K562 (cell line): ENCODE results near the gene MEF2D. TPM values are rescaled to one million over a fixed set of nuclear protein-coding genes. Genes with fewer than 3 reads are reported as not detected.
A peak's percentile ranks its signal among the peaks of the same experiment; 100 is the strongest.

Experiments
- ARID3A ChIP-seq: IDR thresholded peaks from 2 replicates; pipeline ENCODE4 v1.6.1; 2012; ENCODE audit warnings: low read depth, low read length, improper control_type of control experiment, borderline replicate concordance
- BCOR ChIP-seq: fragments of 450-650 bp; IDR thresholded peaks from 2 replicates; pipeline ENCODE4 v1.6.1; 2016
- CCNT2 ChIP-seq: IDR thresholded peaks from 2 replicates; pipeline ENCODE4 v1.6.1; 2011; ENCODE audit warnings: borderline replicate concordance, low read depth, mild to moderate bottlenecking, moderate library complexity, mixed read lengths, low read length; ENCODE audit not compliant: insufficient read length; ENCODE audit errors: extremely low read depth
- DDX20 ChIP-seq: fragments of 450-650 bp; IDR thresholded peaks from 2 replicates; pipeline ENCODE4 v1.6.1; 2016; ENCODE audit warnings: missing genetic modification characterization, low read depth, mild to moderate bottlenecking, missing compliant biosample characterization, moderate library complexity
- KAT2B ChIP-seq: IDR thresholded peaks from one replicate; pipeline ENCODE4 v1.6.1; 2012; ENCODE audit warnings: low read depth, mild to moderate bottlenecking, control low read depth, inconsistent platforms, low read length, moderate library complexity
- KDM2B ChIP-seq: fragments of 250-450 bp; sonication (Bioruptor Pico); IDR thresholded peaks from 2 replicates; pipeline ENCODE4 v1.8.0; 2021; ENCODE audit warnings: mild to moderate bottlenecking, moderate library complexity
- MED1 ChIP-seq: sonication (generic); formaldehyde crosslinking; IDR thresholded peaks from 2 replicates; pipeline ENCODE4 v1.8.1; 2023; ENCODE audit warnings: missing genetic modification reagents, borderline replicate concordance
- MNT ChIP-seq, 2 experiments: fragments of 450-650 bp; conservative IDR thresholded peaks; 2 replicates each; pipeline ENCODE4 v1.6.1; 2017; ENCODE audit warnings: mild to moderate bottlenecking in 2 of 2, moderate library complexity in 2 of 2
- NRF1 ChIP-seq, 2 experiments: fragments of 450-650 bp; IDR thresholded peaks in 1 of 2; conservative IDR thresholded peaks in 1 of 2; 2 replicates each; pipeline ENCODE4 v1.6.1; 2014; ENCODE audit warnings: mild to moderate bottlenecking in 2 of 2
- PHF8 ChIP-seq: fragments of 200-600 bp; sonication (generic); IDR thresholded peaks from 2 replicates; pipeline ENCODE4 v1.6.1; 2012; ENCODE audit warnings: mixed run types, mild to moderate bottlenecking, inconsistent platforms, low read length, moderate library complexity, borderline replicate concordance
- RCOR1 ChIP-seq, 2 experiments: IDR thresholded peaks; 2 replicates each; pipeline ENCODE4 v1.6.1; 2012; ENCODE audit warnings: low read depth in 2 of 2, low read length in 2 of 2, borderline replicate concordance in 1 of 2, improper control_type of control experiment in 1 of 2
- STAT5B ChIP-seq: fragments of 250-450 bp; sonication (Bioruptor Pico); IDR thresholded peaks from 2 replicates; pipeline ENCODE4 v1.8.0; 2021; ENCODE audit warnings: mild to moderate bottlenecking, inconsistent platforms
- TCF7L2 ChIP-seq: fragments of 150-350 bp; IDR thresholded peaks from 2 replicates; pipeline ENCODE4 v1.6.1; 2016; ENCODE audit warnings: low read depth, mild to moderate bottlenecking, low read length, moderate library complexity
- THRB ChIP-seq: fragments of 450-650 bp; formaldehyde crosslinking; conservative IDR thresholded peaks from 2 replicates; pipeline ENCODE4 v1.4.0; 2022; ENCODE audit warnings: mild to moderate bottlenecking, missing genetic modification characterization
- XRCC5 ChIP-seq: fragments of 200-400 bp; formaldehyde crosslinking; IDR thresholded peaks from 2 replicates; pipeline ENCODE4 v1.6.1; 2017; ENCODE audit warnings: low read depth, mild to moderate bottlenecking, low read length
- YY1 ChIP-seq, 3 experiments: IDR thresholded peaks; 2 replicates each; pipeline ENCODE4 v1.6.1; 2011; ENCODE audit warnings: low read length in 2 of 3, mild to moderate bottlenecking in 2 of 3, moderate library complexity in 2 of 3, borderline replicate concordance in 1 of 3, control low read depth in 1 of 3, low read depth in 1 of 3; ENCODE audit not compliant: insufficient read depth in 3 of 3, insufficient replicate concordance in 2 of 3, control insufficient read depth in 1 of 3, insufficient read length in 1 of 3; ENCODE audit errors: extremely low read depth in 1 of 3
- ZFX ChIP-seq: sonication (generic); formaldehyde crosslinking; IDR thresholded peaks from 2 replicates; pipeline ENCODE4 v1.8.0; 2022; ENCODE audit warnings: mild to moderate bottlenecking, missing genetic modification reagents, moderate library complexity
- ZNF146 ChIP-seq: IDR thresholded peaks from one replicate; pipeline ENCODE4 v1.6.1; 2018; ENCODE audit warnings: missing compliant biosample characterization; ENCODE audit not compliant: unreplicated experiment
- ZNF780A ChIP-seq: fragments of 250-450 bp; sonication (Bioruptor Pico); IDR thresholded peaks from 2 replicates; pipeline ENCODE4 v1.5.0; 2021; ENCODE audit warnings: mild to moderate bottlenecking
- polyA plus RNA-seq, 8 experiments: library from polyadenylated mRNA; depleted of rRNA in 4 of 8; stranded (reverse) in 5 of 8; unstranded in 3 of 8; fragments of >200 nt; fragmentation: Nextera tagmentation in 2 of 8; fragmentation: Illumina TruSeq in 1 of 8; extraction: Ambion mirVana in 2 of 8; extraction: Trizol in 1 of 8; gene quantifications; 2 replicates each; pipeline versions ENCODE4 v1.2.1 to v1.2.3, GENCODE V29; 2011 to 2014; ENCODE audit warnings: inconsistent platforms in 1 of 8, missing spikeins in 1 of 8
- total RNA-seq, 7 experiments: library from RNA; depleted of rRNA in 6 of 7; stranded (reverse); fragments of >200 nt in 6 of 7; fragmentation: Illumina TruSeq in 2 of 7; extraction: Trizol in 2 of 7; gene quantifications; 2 replicates each; pipeline versions ENCODE4 v1.2.1 to v1.2.3, GENCODE V29; 2011 to 2021; ENCODE audit warnings: low replicate concordance in 1 of 7

Gene MEF2D
- total and polyA plus RNA-seq, 9 of the 15 experiments (the other 6 are each of a cell fraction or from before 2014, with no cell fraction given), result 0.10 to 19.5 (median 2.6) TPM

GRCh38 chr1:156498432-156499193 lies 2.0 kb downstream of the MEF2D start (continued):
- TF ChIP-seq RCOR1 (IDR thresholded peaks at IDR 0.05; ENCODE audit: borderline replicate concordance in 1 of 2, low read depth in 2 of 2, low read length in 2 of 2), result peak in 1 of 2 experiments; percentile 36; a peak in 1 of 4 replicates
- no peak for TF ChIP-seq CCNT2
- TF ChIP-seq STAT5B (CRISPR knock-in tag), result no peak
- TF ChIP-seq ARID3A, result no peak
- TF ChIP-seq NRF1 (conservative IDR thresholded peaks at IDR 0.05 in 1 of 2, IDR thresholded peaks at IDR 0.05 in 1 of 2), result peak; percentile 33 to 57; a peak in 3 of 4 replicates
- TF ChIP-seq THRB, result no peak
- peak in 1 of 2 experiments; percentile 62; a peak in 2 of 4 replicates for TF ChIP-seq MNT (conservative IDR thresholded peaks at IDR 0.05)
- no peak for TF ChIP-seq ZFX (CRISPR knock-in tag)
- TF ChIP-seq DDX20 (tag), result no peak
- TF ChIP-seq YY1 (IDR thresholded peaks at IDR 0.05; ENCODE audit: borderline replicate concordance in 1 of 3, control insufficient read depth in 1 of 3, extremely low read depth in 1 of 3, insufficient read depth in 3 of 3, insufficient read length in 1 of 3, insufficient replicate concordance in 2 of 3, low read depth in 1 of 3, low read length in 2 of 3), result no peak
- no peak for TF ChIP-seq KDM2B (CRISPR knock-in tag)
- TF ChIP-seq KAT2B, result no peak
- no peak for TF ChIP-seq MED1 (CRISPR knock-in tag)
- no peak for TF ChIP-seq XRCC5
- no peak for TF ChIP-seq ZNF146
- no peak for TF ChIP-seq PHF8
- TF ChIP-seq TCF7L2, result no peak
- no peak for TF ChIP-seq ZNF780A (CRISPR knock-in tag)
- TF ChIP-seq BCOR, result no peak
